22Rv1 (cell line): ENCODE data around the gene MAML3.

Experiments
- ZFX ChIP-seq: fragments of 450-650 bp; IDR thresholded peaks from 2 replicates; pipeline ENCODE4 v1.6.1; 2017; ENCODE audit warnings: antibody characterized with exemption, borderline replicate concordance
- TF ChIP-seq, protein P1 (sequence below): fragments of 450-650 bp; IDR thresholded peaks from 2 replicates; pipeline ENCODE4 v1.5.1; 2017; ENCODE audit warnings: mild to moderate bottlenecking

DNA sequence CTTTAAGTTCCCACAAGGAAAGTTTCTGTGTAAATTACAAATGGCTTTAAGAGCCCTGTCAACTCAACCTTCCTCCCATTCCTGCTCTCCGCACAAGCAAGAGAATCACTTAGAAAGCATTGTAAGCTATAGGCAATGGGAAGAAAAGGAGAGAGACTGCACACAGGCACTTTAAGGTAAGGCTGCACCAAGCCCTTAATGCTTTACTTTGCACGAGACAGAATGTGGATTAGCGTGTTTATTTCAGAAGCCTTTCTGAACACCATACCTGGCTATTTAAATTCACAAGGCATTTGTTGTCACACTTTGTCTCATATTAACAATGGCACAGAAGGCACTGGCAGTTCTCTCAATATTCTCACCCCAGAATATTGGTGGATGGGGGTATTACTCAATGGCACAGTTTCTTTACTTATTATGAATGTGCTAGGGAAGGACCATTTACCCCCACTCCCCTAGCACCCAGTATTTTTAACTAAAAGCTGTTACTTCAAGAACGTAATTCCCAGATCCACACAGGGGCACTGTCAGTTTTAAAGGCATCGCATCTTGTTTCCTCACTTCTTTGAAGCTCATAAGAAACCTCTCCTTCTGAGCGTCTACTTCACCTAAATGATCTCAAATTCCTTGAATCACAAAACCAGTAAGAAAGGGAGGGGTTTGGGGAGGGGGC lies 150.0 kb downstream of the MAML3 start:
- TF ChIP-seq, protein P1, sequence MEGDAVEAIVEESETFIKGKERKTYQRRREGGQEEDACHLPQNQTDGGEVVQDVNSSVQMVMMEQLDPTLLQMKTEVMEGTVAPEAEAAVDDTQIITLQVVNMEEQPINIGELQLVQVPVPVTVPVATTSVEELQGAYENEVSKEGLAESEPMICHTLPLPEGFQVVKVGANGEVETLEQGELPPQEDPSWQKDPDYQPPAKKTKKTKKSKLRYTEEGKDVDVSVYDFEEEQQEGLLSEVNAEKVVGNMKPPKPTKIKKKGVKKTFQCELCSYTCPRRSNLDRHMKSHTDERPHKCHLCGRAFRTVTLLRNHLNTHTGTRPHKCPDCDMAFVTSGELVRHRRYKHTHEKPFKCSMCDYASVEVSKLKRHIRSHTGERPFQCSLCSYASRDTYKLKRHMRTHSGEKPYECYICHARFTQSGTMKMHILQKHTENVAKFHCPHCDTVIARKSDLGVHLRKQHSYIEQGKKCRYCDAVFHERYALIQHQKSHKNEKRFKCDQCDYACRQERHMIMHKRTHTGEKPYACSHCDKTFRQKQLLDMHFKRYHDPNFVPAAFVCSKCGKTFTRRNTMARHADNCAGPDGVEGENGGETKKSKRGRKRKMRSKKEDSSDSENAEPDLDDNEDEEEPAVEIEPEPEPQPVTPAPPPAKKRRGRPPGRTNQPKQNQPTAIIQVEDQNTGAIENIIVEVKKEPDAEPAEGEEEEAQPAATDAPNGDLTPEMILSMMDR = no peak
- no peak for TF ChIP-seq ZFX
